Measurements from ENCODE around the gene HELB. TPM values are rescaled to one million over a fixed set of nuclear protein-coding genes. Genes with fewer than 3 reads are reported as not detected.

HELB gene
- total RNA-seq, 1 experiment from 2014 or later = 2.1 TPM

Other genes starting within 250 kb of the HELB start
- gene LLPH, start 171.7 kb upstream of the HELB start, total RNA-seq (2014; rRNA removed) = 11.2 and 16.5 TPM in 2 replicates
- gene TMBIM4, start 132.5 kb upstream of the HELB start, total RNA-seq (2014; rRNA removed) = 36.3 and 63.2 TPM in 2 replicates
- not detected in 2 replicates for gene IRAK3, start 113.3 kb upstream of the HELB start, total RNA-seq (2014; rRNA removed)

Data from PC-3 (cell line).